ENCODE measurements around the gene LRRC8E. TPM values are rescaled to one million over a fixed set of nuclear protein-coding genes. Genes with fewer than 3 reads are reported as not detected.

The LRRC8E gene
- total RNA-seq, 1 experiment from 2014 or later = 18.1 TPM

DNA sequence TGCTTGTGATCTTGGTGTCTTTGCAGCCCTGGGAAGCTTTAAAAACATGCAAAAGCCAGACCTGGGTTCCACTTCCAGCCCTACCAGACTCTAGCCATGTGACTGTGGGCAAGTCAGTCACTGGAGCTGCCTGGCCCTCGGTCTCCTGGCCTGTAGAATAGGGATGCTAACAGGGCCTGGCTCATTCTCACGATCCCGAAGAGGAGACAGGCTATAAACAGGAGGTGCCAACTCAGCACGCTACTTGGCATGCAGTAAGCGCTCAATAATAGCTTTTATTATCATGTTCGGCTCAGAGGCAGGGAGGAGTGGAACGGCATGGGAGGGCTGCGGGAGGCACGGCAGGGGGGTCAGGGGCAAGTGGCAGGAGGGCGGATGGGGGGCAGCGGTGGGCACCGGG, 35.9 kb downstream of the LRRC8E start (continued):
- TF ChIP-seq REST (IDR thresholded peaks at IDR 0.05; ENCODE audit: low read depth) (no peak), JUND (IDR thresholded peaks at IDR 0.05) (no peak), ZNF274 (IDR thresholded peaks at IDR 0.05; ENCODE audit: low read depth, low read length) (no peak), EZH2phosphoT487 (IDR thresholded peaks at IDR 0.05; ENCODE audit: borderline replicate concordance) (no peak)

DNA sequence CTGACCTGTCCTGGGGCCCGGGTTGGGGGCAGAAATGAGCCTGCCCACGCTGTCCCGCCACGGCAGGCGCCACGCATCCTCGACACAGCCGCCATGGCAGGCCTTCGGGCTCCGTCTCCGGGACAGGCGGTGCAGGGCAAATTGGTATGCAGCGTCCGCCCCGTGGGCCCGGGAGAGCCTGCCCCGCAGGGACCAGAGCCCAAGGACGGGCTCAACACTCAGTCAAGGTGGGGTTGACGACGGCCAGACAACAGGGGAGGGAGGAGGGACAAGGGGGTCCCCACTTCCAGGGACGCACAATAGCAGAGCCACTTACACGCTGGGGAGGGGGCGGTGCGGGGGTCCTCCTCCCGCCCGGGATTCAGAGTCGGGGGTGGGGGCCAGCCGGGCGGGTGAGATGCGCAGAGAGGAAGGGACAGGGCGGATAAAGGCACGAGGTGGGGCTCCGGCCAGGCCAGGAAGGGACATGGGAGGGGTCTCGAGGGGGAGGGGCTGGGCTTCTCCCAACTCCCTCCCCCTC, 36.4 kb downstream of the LRRC8E start:
- RAD21 ChIA-PET (ENCODE audit: low non-redundant PET in 1 of 2, low total read pairs in 2 of 2, uncharacterized antibody in 2 of 2, unreplicated experiment in 2 of 2) = no interaction called here
- H3K4me2 ChIP-seq (ENCODE audit: low read length) = peak overlapping the region; percentile 69
- DNase-seq (ENCODE audit: low read depth, low spot score) (no peak), ATAC-seq (no peak)
- H4K20me1 ChIP-seq (ENCODE audit: insufficient read depth) = no peaks in the 10 kb centered on the region
- H3K9me3 ChIP-seq (ENCODE audit: control insufficient read depth in 1 of 2, insufficient read depth in 1 of 2, low read depth in 1 of 2, low read length in 2 of 2) = no peaks in the 10 kb centered on the region
- peaks cover 0 to 12% of the 10 kb centered on the region in 2 experiments; a peak in 3 of 4 replicates for H3K36me3 ChIP-seq (ENCODE audit: control insufficient read depth in 1 of 2, insufficient read depth in 2 of 2, low read length in 2 of 2)
- H3K9me2 ChIP-seq (ENCODE audit: insufficient read depth) = no peaks in the 10 kb centered on the region
- H3K9ac ChIP-seq (ENCODE audit: low read length) = peak overlapping the region; percentile 56; the same call in 1 of the 2 replicates
- POLR2A ChIA-PET = no interaction called here
- intact Hi-C loops (cut with micrococcal nuclease) = loop anchor here (5.0 kb wide), 1 partner anchor 72 kb away; no protein-coding TSS in a partner anchor
- CTCF ChIA-PET = no interaction called here
- H3K79me2 ChIP-seq (ENCODE audit: insufficient read depth, low read length) = no peaks in the 10 kb centered on the region; the same call in 1 of the 2 replicates
- peak overlapping the region in 1 of 2 experiments; percentile 50; a peak in 3 of 4 replicates for H3K4me3 ChIP-seq (replicated peaks in 1 of 2; ENCODE audit: low read depth in 1 of 2, low read length in 2 of 2)
- H3K4me1 ChIP-seq (ENCODE audit: control insufficient read depth in 1 of 2, insufficient read depth in 2 of 2, low read length in 2 of 2) = peaks cover 24 to 53% of the 10 kb centered on the region in 2 experiments
- peak overlapping the region; percentile 71; the same call in 1 of the 2 replicates for H3K27ac ChIP-seq (ENCODE audit: low read depth, low read length)
- no peak for TF ChIP-seq SIN3A (IDR thresholded peaks at IDR 0.05; ENCODE audit: low read depth)
- no peak for TF ChIP-seq ELF1 (IDR thresholded peaks at IDR 0.05; ENCODE audit: borderline replicate concordance, low read depth)
- no peak for TF ChIP-seq ZNF274 (IDR thresholded peaks at IDR 0.05; ENCODE audit: low read depth, low read length)
- TF ChIP-seq CBX3 (IDR thresholded peaks at IDR 0.05; ENCODE audit: low read depth) = no peak
- no peak for TF ChIP-seq EZH2 (IDR thresholded peaks at IDR 0.05)
- no peak for TF ChIP-seq REST (IDR thresholded peaks at IDR 0.05; ENCODE audit: low read depth)
- TF ChIP-seq SRF (IDR thresholded peaks at IDR 0.05; ENCODE audit: low read depth) = no peak
- TF ChIP-seq CEBPB (IDR thresholded peaks at IDR 0.05; ENCODE audit: low read depth) = no peak
- no peak for TF ChIP-seq RAD21 (IDR thresholded peaks at IDR 0.05; ENCODE audit: low read depth)
- TF ChIP-seq FOSL1 (IDR thresholded peaks at IDR 0.05; ENCODE audit: low read depth) = no peak
- TF ChIP-seq POLR2A (IDR thresholded peaks at IDR 0.05; ENCODE audit: borderline replicate concordance, extremely low read depth, insufficient read depth, insufficient read length) = no peak
- H2AFZ ChIP-seq (ENCODE audit: low read depth, low read length, poor library complexity, severe bottlenecking) = no peak overlapping the region
- BruUV-seq (replicated peaks) = no TSS peak
- no peaks in the 10 kb centered on the region for H3K27me3 ChIP-seq (ENCODE audit: insufficient read depth, low read length)

All from HCT116 (cell line).